ENCODE measurements around the gene ATE1. TPM values are rescaled to one million over a fixed set of nuclear protein-coding genes. Genes with fewer than 3 reads are reported as not detected.

The ATE1 gene
- total RNA-seq, 1 experiment from 2014 or later = 23.8 TPM

DNA sequence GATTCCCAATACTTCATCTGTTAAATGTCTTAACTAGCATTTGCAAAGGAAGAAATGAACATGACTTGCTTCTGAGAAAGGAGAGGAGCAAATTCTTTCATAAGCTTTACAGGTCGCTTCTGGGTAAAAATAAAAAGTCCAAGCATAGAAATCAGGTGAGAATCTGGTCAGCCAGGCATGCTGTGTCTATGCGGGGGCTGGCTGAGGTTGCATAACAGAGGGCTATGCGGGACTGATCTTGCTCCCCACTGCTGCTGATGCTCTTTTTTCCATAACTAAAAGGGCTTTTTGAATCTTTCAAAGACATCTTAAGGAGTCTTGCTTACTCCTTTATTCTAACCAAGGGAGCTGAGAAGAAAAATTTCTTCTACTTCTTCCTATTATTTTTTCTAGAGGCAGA, 236.9 kb downstream of the ATE1 start:
- H3K9me3 Mint-ChIP-seq = no peaks in the 10 kb centered on the region
- H3K27ac Mint-ChIP-seq = no peak overlapping the region
- 0 out of 2 replicates have a peak, but pooled peaks cover 3% of the 10 kb centered on the region for H3K27me3 Mint-ChIP-seq (ENCODE audit: low read depth)
- no peaks in the 10 kb centered on the region for H3K36me3 Mint-ChIP-seq
- TF ChIP-seq, protein P1, sequence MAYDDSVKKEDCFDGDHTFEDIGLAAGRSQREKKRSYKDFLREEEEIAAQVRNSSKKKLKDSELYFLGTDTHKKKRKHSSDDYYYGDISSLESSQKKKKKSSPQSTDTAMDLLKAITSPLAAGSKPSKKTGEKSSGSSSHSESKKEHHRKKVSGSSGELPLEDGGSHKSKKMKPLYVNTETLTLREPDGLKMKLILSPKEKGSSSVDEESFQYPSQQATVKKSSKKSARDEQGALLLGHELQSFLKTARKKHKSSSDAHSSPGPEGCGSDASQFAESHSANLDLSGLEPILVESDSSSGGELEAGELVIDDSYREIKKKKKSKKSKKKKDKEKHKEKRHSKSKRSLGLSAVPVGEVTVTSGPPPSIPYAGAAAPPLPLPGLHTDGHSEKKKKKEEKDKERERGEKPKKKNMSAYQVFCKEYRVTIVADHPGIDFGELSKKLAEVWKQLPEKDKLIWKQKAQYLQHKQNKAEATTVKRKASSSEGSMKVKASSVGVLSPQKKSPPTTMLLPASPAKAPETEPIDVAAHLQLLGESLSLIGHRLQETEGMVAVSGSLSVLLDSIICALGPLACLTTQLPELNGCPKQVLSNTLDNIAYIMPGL (CRISPR knock-in tag; IDR thresholded peaks at IDR 0.05) = no peak
- TF ChIP-seq RORB (CRISPR knock-in tag; IDR thresholded peaks at IDR 0.05) = no peak
- TF ChIP-seq TCF7 (CRISPR knock-in tag; IDR thresholded peaks at IDR 0.05; ENCODE audit: low read depth) = no peak
- TF ChIP-seq, protein P2, sequence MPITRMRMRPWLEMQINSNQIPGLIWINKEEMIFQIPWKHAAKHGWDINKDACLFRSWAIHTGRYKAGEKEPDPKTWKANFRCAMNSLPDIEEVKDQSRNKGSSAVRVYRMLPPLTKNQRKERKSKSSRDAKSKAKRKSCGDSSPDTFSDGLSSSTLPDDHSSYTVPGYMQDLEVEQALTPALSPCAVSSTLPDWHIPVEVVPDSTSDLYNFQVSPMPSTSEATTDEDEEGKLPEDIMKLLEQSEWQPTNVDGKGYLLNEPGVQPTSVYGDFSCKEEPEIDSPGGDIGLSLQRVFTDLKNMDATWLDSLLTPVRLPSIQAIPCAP (CRISPR knock-in tag; IDR thresholded peaks at IDR 0.05) = no peak
- TF ChIP-seq, protein P3, sequence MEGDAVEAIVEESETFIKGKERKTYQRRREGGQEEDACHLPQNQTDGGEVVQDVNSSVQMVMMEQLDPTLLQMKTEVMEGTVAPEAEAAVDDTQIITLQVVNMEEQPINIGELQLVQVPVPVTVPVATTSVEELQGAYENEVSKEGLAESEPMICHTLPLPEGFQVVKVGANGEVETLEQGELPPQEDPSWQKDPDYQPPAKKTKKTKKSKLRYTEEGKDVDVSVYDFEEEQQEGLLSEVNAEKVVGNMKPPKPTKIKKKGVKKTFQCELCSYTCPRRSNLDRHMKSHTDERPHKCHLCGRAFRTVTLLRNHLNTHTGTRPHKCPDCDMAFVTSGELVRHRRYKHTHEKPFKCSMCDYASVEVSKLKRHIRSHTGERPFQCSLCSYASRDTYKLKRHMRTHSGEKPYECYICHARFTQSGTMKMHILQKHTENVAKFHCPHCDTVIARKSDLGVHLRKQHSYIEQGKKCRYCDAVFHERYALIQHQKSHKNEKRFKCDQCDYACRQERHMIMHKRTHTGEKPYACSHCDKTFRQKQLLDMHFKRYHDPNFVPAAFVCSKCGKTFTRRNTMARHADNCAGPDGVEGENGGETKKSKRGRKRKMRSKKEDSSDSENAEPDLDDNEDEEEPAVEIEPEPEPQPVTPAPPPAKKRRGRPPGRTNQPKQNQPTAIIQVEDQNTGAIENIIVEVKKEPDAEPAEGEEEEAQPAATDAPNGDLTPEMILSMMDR (IDR thresholded peaks at IDR 0.05) = no peak
- TF ChIP-seq, protein P4, sequence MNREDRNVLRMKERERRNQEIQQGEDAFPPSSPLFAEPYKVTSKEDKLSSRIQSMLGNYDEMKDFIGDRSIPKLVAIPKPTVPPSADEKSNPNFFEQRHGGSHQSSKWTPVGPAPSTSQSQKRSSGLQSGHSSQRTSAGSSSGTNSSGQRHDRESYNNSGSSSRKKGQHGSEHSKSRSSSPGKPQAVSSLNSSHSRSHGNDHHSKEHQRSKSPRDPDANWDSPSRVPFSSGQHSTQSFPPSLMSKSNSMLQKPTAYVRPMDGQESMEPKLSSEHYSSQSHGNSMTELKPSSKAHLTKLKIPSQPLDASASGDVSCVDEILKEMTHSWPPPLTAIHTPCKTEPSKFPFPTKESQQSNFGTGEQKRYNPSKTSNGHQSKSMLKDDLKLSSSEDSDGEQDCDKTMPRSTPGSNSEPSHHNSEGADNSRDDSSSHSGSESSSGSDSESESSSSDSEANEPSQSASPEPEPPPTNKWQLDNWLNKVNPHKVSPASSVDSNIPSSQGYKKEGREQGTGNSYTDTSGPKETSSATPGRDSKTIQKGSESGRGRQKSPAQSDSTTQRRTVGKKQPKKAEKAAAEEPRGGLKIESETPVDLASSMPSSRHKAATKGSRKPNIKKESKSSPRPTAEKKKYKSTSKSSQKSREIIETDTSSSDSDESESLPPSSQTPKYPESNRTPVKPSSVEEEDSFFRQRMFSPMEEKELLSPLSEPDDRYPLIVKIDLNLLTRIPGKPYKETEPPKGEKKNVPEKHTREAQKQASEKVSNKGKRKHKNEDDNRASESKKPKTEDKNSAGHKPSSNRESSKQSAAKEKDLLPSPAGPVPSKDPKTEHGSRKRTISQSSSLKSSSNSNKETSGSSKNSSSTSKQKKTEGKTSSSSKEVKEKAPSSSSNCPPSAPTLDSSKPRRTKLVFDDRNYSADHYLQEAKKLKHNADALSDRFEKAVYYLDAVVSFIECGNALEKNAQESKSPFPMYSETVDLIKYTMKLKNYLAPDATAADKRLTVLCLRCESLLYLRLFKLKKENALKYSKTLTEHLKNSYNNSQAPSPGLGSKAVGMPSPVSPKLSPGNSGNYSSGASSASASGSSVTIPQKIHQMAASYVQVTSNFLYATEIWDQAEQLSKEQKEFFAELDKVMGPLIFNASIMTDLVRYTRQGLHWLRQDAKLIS (CRISPR knock-in tag; IDR thresholded peaks at IDR 0.05; ENCODE audit: borderline replicate concordance) = no peak
- no peak for TF ChIP-seq PRRX2 (CRISPR knock-in tag; IDR thresholded peaks at IDR 0.05)
- no peak for TF ChIP-seq USF2 (CRISPR knock-in tag; IDR thresholded peaks at IDR 0.05)
- TF ChIP-seq, protein P5, sequence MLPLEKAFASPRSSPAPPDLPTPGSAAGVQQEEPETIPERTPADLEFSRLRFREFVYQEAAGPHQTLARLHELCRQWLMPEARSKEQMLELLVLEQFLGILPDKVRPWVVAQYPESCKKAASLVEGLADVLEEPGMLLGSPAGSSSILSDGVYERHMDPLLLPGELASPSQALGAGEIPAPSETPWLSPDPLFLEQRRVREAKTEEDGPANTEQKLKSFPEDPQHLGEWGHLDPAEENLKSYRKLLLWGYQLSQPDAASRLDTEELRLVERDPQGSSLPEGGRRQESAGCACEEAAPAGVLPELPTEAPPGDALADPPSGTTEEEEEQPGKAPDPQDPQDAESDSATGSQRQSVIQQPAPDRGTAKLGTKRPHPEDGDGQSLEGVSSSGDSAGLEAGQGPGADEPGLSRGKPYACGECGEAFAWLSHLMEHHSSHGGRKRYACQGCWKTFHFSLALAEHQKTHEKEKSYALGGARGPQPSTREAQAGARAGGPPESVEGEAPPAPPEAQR (CRISPR knock-in tag; IDR thresholded peaks at IDR 0.05) = no peak
- TF ChIP-seq SMAD3 (CRISPR knock-in tag; IDR thresholded peaks at IDR 0.05; ENCODE audit: borderline replicate concordance) = no peak
- TF ChIP-seq GRHL2 (CRISPR knock-in tag; IDR thresholded peaks at IDR 0.05; ENCODE audit: insufficient replicate concordance, severe bottlenecking) = no peak
- no peak for TF ChIP-seq ZNF281 (CRISPR knock-in tag; IDR thresholded peaks at IDR 0.05)
- TF ChIP-seq, protein P6, sequence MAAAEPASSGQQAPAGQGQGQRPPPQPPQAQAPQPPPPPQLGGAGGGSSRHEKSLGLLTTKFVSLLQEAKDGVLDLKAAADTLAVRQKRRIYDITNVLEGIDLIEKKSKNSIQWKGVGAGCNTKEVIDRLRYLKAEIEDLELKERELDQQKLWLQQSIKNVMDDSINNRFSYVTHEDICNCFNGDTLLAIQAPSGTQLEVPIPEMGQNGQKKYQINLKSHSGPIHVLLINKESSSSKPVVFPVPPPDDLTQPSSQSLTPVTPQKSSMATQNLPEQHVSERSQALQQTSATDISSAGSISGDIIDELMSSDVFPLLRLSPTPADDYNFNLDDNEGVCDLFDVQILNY (CRISPR knock-in tag; IDR thresholded peaks at IDR 0.05) = no peak
- no peak for TF ChIP-seq PREB (CRISPR knock-in tag; IDR thresholded peaks at IDR 0.05; ENCODE audit: borderline replicate concordance)
- no peak for TF ChIP-seq SOX15 (CRISPR knock-in tag; IDR thresholded peaks at IDR 0.05)
- TF ChIP-seq NFE2L1 (CRISPR knock-in tag; IDR thresholded peaks at IDR 0.05) = no peak
- ATAC-seq = peak; percentile 22; the same call in 1 of the 2 replicates
- DNase-seq (ENCODE audit: low spot score) = no peak
- peaks cover 20% of the 10 kb centered on the region for H3K4me1 Mint-ChIP-seq
- ChIA-PET CTCF (interaction anchor here (1.7 kb wide), 1 partner anchor 23 kb away, joined by 4 read pairs; no protein-coding TSS in a partner anchor), POLR2A (no interaction called here)
- no peak overlapping the region for H3K4me3 Mint-ChIP-seq

Measured in WTC11 (cell line).